Neutrophil (primary cell): ENCODE measurements around the gene MYO1D.

Source experiments
- H3K27ac ChIP-seq: fragments of 200-600 bp; sonication (generic); 2 replicates; pipeline ENCODE4 v1.5.1; 2016; ENCODE audit warnings: mild to moderate bottlenecking, moderate library complexity
- H3K27me3 ChIP-seq: fragments of 200-600 bp; sonication (generic); 2 replicates; pipeline ENCODE4 v1.6.0; 2016; ENCODE audit warnings: mild to moderate bottlenecking
- H3K36me3 ChIP-seq: fragments of 200-600 bp; sonication (generic); 2 replicates; pipeline ENCODE4 v1.5.1; 2017
- H3K4me1 ChIP-seq, 2 experiments: fragments of 200-600 bp in 1 of 2; sonication (generic) in 1 of 2; 1 replicate in 1 of 2; 2 replicates in 1 of 2; pipeline versions ENCODE4 v1.5.1 to v1.6.1; 2013 to 2016; ENCODE audit warnings: low read depth in 1 of 2, low read length in 1 of 2, mild to moderate bottlenecking in 1 of 2, moderate library complexity in 1 of 2; ENCODE audit not compliant: control insufficient read depth in 1 of 2, insufficient read depth in 1 of 2
- H3K4me3 ChIP-seq, 2 experiments: fragments of 200-600 bp in 1 of 2; sonication (generic) in 1 of 2; 1 replicate in 1 of 2; 2 replicates in 1 of 2; pipeline ENCODE4 v1.5.1; 2013 to 2016; ENCODE audit warnings: low read depth in 1 of 2, low read length in 1 of 2, mild to moderate bottlenecking in 1 of 2, moderate library complexity in 1 of 2
- H3K9me3 ChIP-seq: fragments of 200-600 bp; sonication (generic); 2 replicates; pipeline ENCODE4 v1.5.1; 2016
- CTCF ChIP-seq: fragments of 200-600 bp; sonication (generic); IDR thresholded peaks from 2 replicates; pipeline ENCODE4 v1.5.1; 2016; ENCODE audit warnings: antibody characterized with exemption

MYO1D gene

GRCh38 chr17:32882734-32883133 is 5.8 kb upstream of the MYO1D start:
- no peak for TF ChIP-seq CTCF
- H3K4me3 ChIP-seq, result no peak overlapping the region
- H3K27ac ChIP-seq, result no peak overlapping the region
- peaks cover 39% of the 10 kb centered on the region for H3K27me3 ChIP-seq
- no peaks in the 10 kb centered on the region for H3K36me3 ChIP-seq
- H3K4me1 ChIP-seq, result peaks cover 0 to 1% of the 10 kb centered on the region in 2 experiments
- H3K9me3 ChIP-seq, result no peaks in the 10 kb centered on the region

GRCh38 chr17:32882029-32882428 is 5.1 kb upstream of the MYO1D start:
- no peak for TF ChIP-seq CTCF
- Histone ChIP-seq H3K27me3 (peaks cover 44% of the 10 kb centered on the region), H3K9me3 (no peaks in the 10 kb centered on the region), H3K4me3 (no peak overlapping the region), H3K4me1 (peaks cover 5 to 6% of the 10 kb centered on the region in 2 experiments), H3K36me3 (no peaks in the 10 kb centered on the region), H3K27ac (no peak overlapping the region)

GRCh38 chr17:32880671-32881453 is 3.9 kb upstream of the MYO1D start:
- Histone ChIP-seq H3K27me3 (peaks cover 55% of the 10 kb centered on the region), H3K4me3 (no peak overlapping the region), H3K27ac (no peak overlapping the region), H3K4me1 (peaks cover 11 to 12% of the 10 kb centered on the region in 2 experiments), H3K36me3 (no peaks in the 10 kb centered on the region), H3K9me3 (no peaks in the 10 kb centered on the region)
- no peak for TF ChIP-seq CTCF

GRCh38 chr17:32879134-32879533 is 2.2 kb upstream of the MYO1D start:
- Histone ChIP-seq H3K27me3 (peaks cover 72% of the 10 kb centered on the region), H3K9me3 (no peaks in the 10 kb centered on the region), H3K36me3 (no peaks in the 10 kb centered on the region), H3K4me3 (no peak overlapping the region), H3K4me1 (peaks cover 11 to 12% of the 10 kb centered on the region in 2 experiments), H3K27ac (no peak overlapping the region)
- TF ChIP-seq CTCF, result no peak

- H3K4me3 ChIP-seq, result no peak overlapping the region
- no peaks in the 10 kb centered on the region for H3K36me3 ChIP-seq
- no peaks in the 10 kb centered on the region for H3K9me3 ChIP-seq
- H3K27me3 ChIP-seq, result peaks cover 80% of the 10 kb centered on the region
- no peak overlapping the region for H3K27ac ChIP-seq
- TF ChIP-seq CTCF, result no peak
- peaks cover 11 to 12% of the 10 kb centered on the region in 2 experiments for H3K4me1 ChIP-seq
These were observed 1.3 kb upstream of the MYO1D start for GRCh38 chr17:32878211-32878610.
